Measurements from ENCODE around the gene LDHB.

- TF ChIP-seq CTCF (IDR thresholded peaks at IDR 0.05) = no peak
- TF ChIP-seq POLR2A (IDR thresholded peaks at IDR 0.05; ENCODE audit: low read depth) = no peak
- TF ChIP-seq EP300 (IDR thresholded peaks at IDR 0.05) = no peak
- TF ChIP-seq POLR2AphosphoS5 (IDR thresholded peaks at IDR 0.05) = no peak
Observed at GRCh38 chr12:21699851-21700250, 42.2 kb upstream of the LDHB start.

All from esophagus muscularis mucosa (tissue), 4 donors.